Activated CD4-positive, alpha-beta T cell treated with anti-CD3 and anti-CD28 coated beads, Interleukin-2, amount 10 ng/mL, durations not matched to agents 7 days and 5 days (primary cell): Measurements from ENCODE around the gene RND1. TPM values are rescaled to one million over a fixed set of nuclear protein-coding genes. Genes with fewer than 3 reads are reported as not detected.
"Not testable (repeated sequence)": the region's sequence is repeated elsewhere in the genome, so short reads cannot be mapped to it uniquely, and the experiment has no call there.

Source experiments
- CTCF ChIA-PET: fragments of 350-600 bp; sonication (Branson Sonifier 250); formaldehyde crosslinking; loops from one replicate; lab custom pipeline; 2021; ENCODE audit warnings: antibody characterized with exemption; lab: Charles Lee
- POLR2A ChIA-PET: fragments of 350-600 bp; sonication (Branson Sonifier 250); formaldehyde crosslinking; loops from one replicate; lab custom pipeline; 2021; ENCODE audit warnings: antibody characterized with exemption; lab: Charles Lee
- DNase-seq: peaks from one replicate; pipeline ENCODE4 v3.0.0-alpha.2; 2020
- H3K27ac Mint-ChIP-seq: one replicate; pipeline ENCODE4 v1.8.0; 2021; ENCODE audit warnings: mild to moderate bottlenecking, moderate library complexity, mixed read lengths
- H3K27me3 Mint-ChIP-seq: one replicate; pipeline ENCODE4 v1.8.0; 2021; ENCODE audit warnings: mixed read lengths
- H3K36me3 Mint-ChIP-seq: one replicate; pipeline ENCODE4 v1.8.0; 2021; ENCODE audit warnings: low read depth, mixed read lengths
- H3K4me1 Mint-ChIP-seq: one replicate; pipeline ENCODE4 v1.8.0; 2021; ENCODE audit warnings: mixed read lengths
- H3K4me3 Mint-ChIP-seq: one replicate; pipeline ENCODE4 v1.8.0; 2021; ENCODE audit warnings: mild to moderate bottlenecking, moderate library complexity, mixed read lengths
- H3K9me3 Mint-ChIP-seq: one replicate; pipeline ENCODE4 v1.8.0; 2021; ENCODE audit warnings: mixed read lengths
- total RNA-seq, 2 experiments: library from RNA; stranded (reverse); gene quantifications; one replicate each; pipeline ENCODE4 v1.2.3, GENCODE V29; 2021

RND1 gene
- 1 to 10 TPM; 1.1 to 1.2 TPM for total RNA-seq

DNA sequence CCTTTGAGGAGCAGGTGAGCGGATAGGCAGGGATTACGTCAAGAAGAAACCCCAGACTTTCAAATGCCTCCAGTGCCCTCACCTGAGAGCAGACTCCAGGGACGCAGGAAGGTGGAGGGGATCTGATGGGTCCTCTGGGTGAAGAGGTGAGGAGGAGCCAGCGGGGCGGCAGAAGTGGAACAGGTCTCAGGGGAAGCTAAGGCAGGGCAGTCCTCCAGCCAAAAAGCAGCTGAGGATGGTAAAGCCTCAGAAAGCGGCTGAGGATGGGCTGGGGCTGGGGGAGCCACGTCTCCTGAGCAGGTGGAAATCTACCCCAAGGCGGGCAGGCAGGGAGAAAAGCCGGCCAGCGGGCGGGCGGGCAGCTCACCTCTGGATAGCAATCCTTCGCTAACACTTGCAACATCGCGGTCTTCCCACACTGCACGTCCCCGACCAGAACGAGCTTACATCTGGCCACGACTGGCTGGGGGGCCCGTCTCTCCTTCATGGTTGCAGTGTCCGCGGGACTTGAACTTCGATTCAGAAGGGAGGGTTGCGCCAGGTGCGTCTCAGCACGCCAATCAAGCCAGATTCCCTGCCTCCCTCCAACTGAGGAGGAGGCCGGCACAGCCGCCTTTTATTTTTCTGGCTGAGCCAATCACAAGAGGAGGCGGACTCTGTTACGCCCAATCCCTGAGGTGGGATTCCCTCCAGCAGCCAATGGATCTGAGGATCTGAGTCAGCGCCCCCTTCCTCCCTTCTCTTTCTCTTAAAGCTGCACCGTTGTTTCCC is at the start of gene RND1:
Gene RND1 (minus strand): TSS at position 590 of the 771 bp plus-strand sequence. CDS start 103 bp downstream, at position 487.
- CTCF ChIA-PET, result interaction anchor here (0.7 to 8.3 kb wide), 10 partner anchors 9 to 131 kb away, joined by 3 to 63 read pairs (median 4); partner anchors contain the start of gene DDX23
- Mint-ChIP-seq H3K27ac (peak within 1 kb of the TSS; percentile 89), H3K9me3 (no peaks in the 10 kb centered on the region), H3K27me3 (peaks cover 27% of the 10 kb centered on the region), H3K36me3 (no peaks in the 10 kb centered on the region), H3K4me3 (peak within 1 kb of the TSS; percentile 86), H3K4me1 (peaks cover 25% of the 10 kb centered on the region)
- peak; percentile 88 for DNase-seq
- POLR2A ChIA-PET, result interaction anchor here (0.6 to 1.4 kb wide), 2 partner anchors 13 to 195 kb away, joined by 3 to 5 read pairs; partner anchors contain the start of genes DDX23 and KMT2D

DNA sequence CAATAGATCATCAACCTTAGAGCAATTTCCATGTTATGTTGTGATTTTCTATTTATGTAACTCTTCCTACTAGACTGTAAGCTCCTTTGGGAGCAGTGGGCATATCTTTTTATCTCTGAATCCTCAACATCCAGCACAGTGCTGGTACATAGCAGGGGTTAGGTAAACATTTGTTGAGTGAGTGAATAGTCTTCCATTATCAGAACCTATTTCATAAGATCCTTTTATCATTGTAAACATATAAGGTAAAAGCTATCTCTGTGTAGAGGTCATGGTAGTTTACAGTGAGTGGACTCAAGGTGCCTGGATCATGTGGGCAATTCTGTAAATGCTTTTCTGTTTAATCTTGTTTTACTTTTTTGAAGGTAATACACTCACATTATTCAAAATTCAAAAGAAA is 44.5 kb upstream of the RND1 start:
- Mint-ChIP-seq H3K4me3 (no peak overlapping the region), H3K4me1 (no peaks in the 10 kb centered on the region), H3K36me3 (no peaks in the 10 kb centered on the region), H3K27ac (no peak overlapping the region), H3K27me3 (peaks cover 7% of the 10 kb centered on the region), H3K9me3 (no peaks in the 10 kb centered on the region)
- POLR2A ChIA-PET, result no interaction called here
- no peak for DNase-seq
- CTCF ChIA-PET, result interaction anchor here (1.1 to 3.1 kb wide), 5 partner anchors 8 to 68 kb away, joined by 3 to 8 read pairs (median 4); partner anchors contain the start of gene WNT1

DNA sequence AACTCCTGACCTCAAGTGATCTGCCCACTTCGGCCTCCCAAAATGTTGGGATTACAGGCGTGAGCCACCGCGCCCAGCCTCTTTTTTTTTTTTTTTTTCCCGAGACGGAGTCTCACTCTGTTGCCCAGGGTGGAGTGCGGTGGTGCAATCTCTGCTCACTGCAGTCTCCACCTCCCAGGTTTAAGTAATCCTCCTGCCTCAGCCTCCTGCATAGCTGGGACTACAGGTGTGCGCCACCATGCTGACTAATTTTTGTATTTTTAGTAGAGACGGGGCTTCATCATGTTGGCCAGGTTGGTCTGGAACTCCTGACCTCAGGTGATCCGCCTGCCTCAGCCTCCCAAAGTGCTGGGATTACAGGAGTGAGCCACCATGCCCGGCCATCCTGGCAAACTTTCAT is 44.0 kb upstream of the RND1 start:
- POLR2A ChIA-PET, H3K36me3 Mint-ChIP-seq, H3K4me1 Mint-ChIP-seq, H3K27ac Mint-ChIP-seq, DNase-seq, H3K27me3 Mint-ChIP-seq, H3K9me3 Mint-ChIP-seq, H3K4me3 Mint-ChIP-seq: not testable (repeated sequence)
- CTCF ChIA-PET, result interaction anchor here (3.1 kb wide), 1 partner anchor 19 kb away, joined by 8 read pairs; no protein-coding TSS in a partner anchor

DNA sequence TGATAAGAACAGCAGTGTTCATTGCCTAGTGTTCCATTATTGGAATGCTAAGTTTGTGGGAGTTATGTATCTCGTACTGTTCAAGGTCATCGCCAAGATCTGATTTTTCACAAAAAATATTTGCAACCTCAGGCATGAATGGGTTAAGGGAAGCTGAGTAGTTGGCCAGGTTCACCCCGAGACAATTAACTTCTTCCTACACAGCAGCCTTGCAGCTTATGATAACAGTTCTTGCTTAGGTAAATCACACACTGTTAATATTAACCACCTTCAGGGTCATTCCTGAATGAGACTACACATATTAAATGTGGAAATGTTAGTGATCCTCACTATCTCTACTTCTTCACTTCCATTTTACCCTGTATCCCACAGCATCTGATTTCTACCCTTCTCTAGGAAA is 41.6 kb upstream of the RND1 start:
- Mint-ChIP-seq H3K36me3 (no peaks in the 10 kb centered on the region), H3K4me1 (peaks cover 12% of the 10 kb centered on the region), H3K4me3 (no peak overlapping the region), H3K27me3 (peaks cover 9% of the 10 kb centered on the region), H3K27ac (no peak overlapping the region), H3K9me3 (no peaks in the 10 kb centered on the region)
- CTCF ChIA-PET, result interaction anchor here (0.5 to 1.2 kb wide), 2 partner anchors 29 to 87 kb away, joined by 3 to 4 read pairs; no protein-coding TSS in a partner anchor
- DNase-seq, result no peak
- POLR2A ChIA-PET, result no interaction called here

DNA sequence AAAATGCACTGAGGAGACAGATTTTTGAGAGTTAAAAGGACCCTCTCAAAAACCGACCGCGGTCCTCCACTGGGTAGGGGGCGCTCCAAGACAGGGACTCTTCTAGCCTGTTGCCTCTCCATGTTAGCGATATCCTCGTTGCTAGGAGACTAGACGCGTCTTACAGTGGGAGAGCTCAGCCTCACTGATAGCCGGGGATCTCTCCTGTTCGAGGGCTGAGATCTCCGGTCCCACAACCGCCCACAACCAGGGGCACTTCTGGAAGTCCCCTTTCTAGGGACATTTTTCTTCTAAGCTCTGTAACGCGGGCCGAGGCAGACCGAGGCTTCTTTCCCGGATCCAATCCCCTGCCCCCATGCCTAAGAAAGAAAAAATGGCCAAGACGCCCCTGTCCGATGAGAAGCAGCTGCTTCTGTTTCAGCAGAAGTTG is 38.3 kb upstream of the RND1 start:
- ChIA-PET POLR2A (no interaction called here), CTCF (interaction anchor here (0.6 to 2.5 kb wide), 12 partner anchors 9 to 74 kb away, joined by 3 to 18 read pairs (median 3); partner anchors contain the start of genes DDX23, FKBP11 and WNT1)

DNA sequence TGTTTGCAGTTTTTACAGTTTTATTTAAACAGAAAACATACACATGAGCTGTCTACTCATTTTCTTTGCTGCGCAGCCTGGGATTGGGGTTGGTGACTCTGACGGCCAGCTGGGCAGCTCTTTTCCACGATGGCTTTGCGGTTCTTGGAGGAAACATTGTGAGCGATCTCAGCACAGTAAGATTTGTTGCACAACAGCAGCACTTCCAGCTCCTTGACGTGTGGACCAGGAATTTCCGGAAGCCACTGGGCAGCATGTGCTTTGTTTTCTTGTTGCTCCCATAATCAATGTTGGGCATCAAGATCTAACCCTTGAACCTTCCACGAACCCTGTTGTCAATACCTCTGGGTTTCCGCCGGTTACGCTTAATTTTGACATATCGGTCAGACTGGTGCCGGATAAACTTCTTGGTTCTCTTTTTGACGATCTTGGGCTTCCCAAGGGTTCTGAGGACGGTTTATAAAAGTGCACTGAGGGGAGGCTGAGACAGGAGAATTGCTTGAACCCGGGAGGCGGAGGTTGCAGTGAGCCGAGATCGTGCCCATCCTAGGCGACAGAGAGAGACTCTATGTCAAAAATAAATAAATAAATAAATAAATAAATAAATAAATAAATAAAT is 37.8 kb upstream of the RND1 start:
- Mint-ChIP-seq H3K4me1 (peaks cover 12% of the 10 kb centered on the region), H3K9me3 (no peaks in the 10 kb centered on the region), H3K4me3 (peak overlapping the region; percentile 51), H3K36me3 (no peaks in the 10 kb centered on the region), H3K27ac (no peak overlapping the region), H3K27me3 (peaks cover 12% of the 10 kb centered on the region)
- no peak for DNase-seq
- POLR2A ChIA-PET, result interaction anchor here (0.7 kb wide), 1 partner anchor 56 kb away, joined by 3 read pairs; no protein-coding TSS in a partner anchor
- CTCF ChIA-PET, result interaction anchor here (0.6 to 4.1 kb wide), 14 partner anchors 10 to 88 kb away, joined by 3 to 24 read pairs (median 4); partner anchors contain the start of genes DDX23 and FKBP11

More for the DNA sequence above, 38.3 kb upstream of the RND1 start:
- Mint-ChIP-seq H3K9me3 (no peaks in the 10 kb centered on the region), H3K4me3 (peak overlapping the region; percentile 70), H3K27ac (no peak overlapping the region), H3K4me1 (peaks cover 12% of the 10 kb centered on the region), H3K36me3 (no peaks in the 10 kb centered on the region), H3K27me3 (peaks cover 9% of the 10 kb centered on the region)
- DNase-seq, result peak; percentile 91

DNA sequence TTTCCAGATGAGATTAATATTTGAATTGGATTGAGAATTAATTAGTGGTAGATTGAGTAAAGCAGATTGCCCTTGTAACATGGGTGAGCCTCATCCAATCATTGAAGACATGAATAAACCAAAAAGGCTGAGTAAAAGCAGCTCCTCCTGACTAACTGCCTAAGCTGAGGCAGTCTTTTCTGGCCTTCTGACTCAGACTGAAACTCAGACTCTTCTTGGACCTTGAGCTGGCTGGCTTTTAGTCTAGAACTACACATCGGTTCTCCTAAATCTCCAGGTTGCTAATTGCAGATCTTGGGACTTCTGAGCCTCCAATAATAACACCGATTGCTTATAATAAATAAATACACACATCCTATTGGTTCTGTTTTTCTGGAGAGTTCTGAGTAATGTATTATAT is 35.6 kb upstream of the RND1 start:
- Mint-ChIP-seq H3K9me3 (no peaks in the 10 kb centered on the region), H3K27ac (no peak overlapping the region), H3K36me3 (no peaks in the 10 kb centered on the region), H3K4me3 (no peak overlapping the region), H3K27me3 (peaks cover 13% of the 10 kb centered on the region), H3K4me1 (peaks cover 12% of the 10 kb centered on the region)
- CTCF ChIA-PET, result interaction anchor here (1.3 to 4.1 kb wide), 4 partner anchors 11 to 92 kb away, joined by 3 to 24 read pairs (median 5); no protein-coding TSS in a partner anchor
- DNase-seq, result no peak
- POLR2A ChIA-PET, result no interaction called here

DNA sequence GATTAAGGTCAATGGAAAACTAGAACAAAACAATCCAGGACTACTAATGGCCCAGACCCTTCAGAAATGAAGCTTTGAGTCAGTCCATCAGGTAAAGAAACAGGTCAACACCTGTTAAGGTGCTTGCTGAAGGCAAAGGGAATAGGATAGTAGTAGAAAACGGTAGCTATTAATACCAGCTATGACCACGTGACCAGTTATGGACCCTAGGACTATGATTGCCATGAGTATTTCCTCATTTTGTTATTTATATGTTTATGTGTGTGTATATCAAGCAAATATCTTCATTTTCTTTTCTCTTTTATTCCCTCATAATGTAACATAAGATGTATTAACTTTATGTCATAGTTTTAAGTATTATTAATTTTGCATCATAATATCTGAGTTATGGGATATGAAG is 34.0 kb upstream of the RND1 start:
- no peaks in the 10 kb centered on the region for H3K36me3 Mint-ChIP-seq
- no peak overlapping the region for H3K27ac Mint-ChIP-seq
- H3K27me3 Mint-ChIP-seq, result peaks cover 8% of the 10 kb centered on the region
- POLR2A ChIA-PET, result no interaction called here
- CTCF ChIA-PET, result interaction anchor here (0.5 to 4.1 kb wide), 6 partner anchors 9 to 1615 kb away, joined by 3 to 24 read pairs (median 4); partner anchors contain the start of gene RND1
- no peak overlapping the region for H3K4me3 Mint-ChIP-seq
- no peaks in the 10 kb centered on the region for H3K9me3 Mint-ChIP-seq
- peaks cover 11% of the 10 kb centered on the region for H3K4me1 Mint-ChIP-seq
- no peak for DNase-seq

DNA sequence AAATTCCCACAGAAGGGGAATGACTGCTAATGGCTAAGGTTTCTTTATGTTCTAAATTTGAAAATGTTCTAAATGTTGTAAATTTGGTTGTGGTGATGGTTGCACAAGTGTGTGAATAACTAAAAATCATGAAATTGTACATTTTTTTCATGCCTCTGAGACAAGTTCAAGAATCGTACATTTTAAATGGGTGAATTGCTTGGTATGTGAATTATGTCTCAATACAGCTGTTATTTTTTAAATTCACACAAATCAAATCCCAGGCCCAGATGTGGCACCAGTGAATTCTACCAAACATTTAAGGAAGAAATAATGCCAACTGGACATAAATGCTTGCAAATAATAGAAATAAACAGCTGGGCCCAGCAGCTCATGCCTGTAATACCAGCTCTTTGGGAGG is 28.6 kb upstream of the RND1 start:
- Mint-ChIP-seq H3K4me3 (no peak overlapping the region), H3K4me1 (peaks cover 9% of the 10 kb centered on the region), H3K36me3 (no peaks in the 10 kb centered on the region), H3K9me3 (no peaks in the 10 kb centered on the region), H3K27ac (no peak overlapping the region), H3K27me3 (peaks cover 25% of the 10 kb centered on the region)
- ChIA-PET POLR2A (no interaction called here), CTCF (interaction anchor here (0.6 to 1.3 kb wide), 4 partner anchors 25 to 94 kb away, joined by 3 read pairs; no protein-coding TSS in a partner anchor)
- DNase-seq, result no peak

DNA sequence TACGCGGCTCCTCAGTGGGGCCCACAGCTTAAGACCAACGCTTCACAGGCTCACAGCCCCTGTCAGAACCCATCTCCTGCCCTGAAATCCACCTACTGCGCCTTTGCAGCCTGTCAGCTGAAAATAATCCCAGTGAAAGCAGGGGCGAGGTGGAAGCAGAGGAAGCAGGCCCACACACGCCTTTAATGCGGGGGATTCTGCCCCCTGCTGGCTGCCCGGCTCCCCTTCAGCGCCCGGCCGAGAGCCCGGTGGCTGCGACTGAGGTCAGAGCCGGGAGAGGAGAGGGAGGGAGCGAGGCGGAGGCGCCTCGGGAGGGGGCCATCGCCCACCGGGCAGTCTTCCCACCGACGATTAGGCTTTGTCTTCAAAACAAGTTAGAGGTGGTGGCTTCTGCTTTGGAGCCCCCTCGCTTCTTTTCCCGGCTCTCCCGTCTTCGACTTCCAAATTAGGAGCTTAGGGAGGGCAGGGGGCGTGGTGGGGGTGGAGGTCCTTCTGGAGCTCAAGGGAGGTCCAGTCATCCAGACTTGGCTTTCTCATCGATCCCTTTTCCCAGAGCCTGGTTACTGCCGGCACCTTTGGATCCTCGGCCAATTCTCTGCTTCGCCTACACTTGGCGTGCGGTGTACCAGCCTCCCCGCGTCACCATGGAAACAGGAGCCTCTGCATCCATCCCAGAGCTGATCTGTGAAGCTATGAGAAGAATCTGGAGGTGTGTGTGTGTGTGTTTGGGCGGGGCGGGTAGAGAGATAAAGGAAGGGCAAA is 25.2 kb upstream of the RND1 start:
- Mint-ChIP-seq H3K4me1 (peaks cover 9% of the 10 kb centered on the region), H3K27ac (no peak overlapping the region), H3K27me3 (peaks cover 20% of the 10 kb centered on the region), H3K36me3 (no peaks in the 10 kb centered on the region), H3K4me3 (no peak overlapping the region), H3K9me3 (no peaks in the 10 kb centered on the region)
- ChIA-PET CTCF (interaction anchor here (0.6 to 5.1 kb wide), 20 partner anchors 11 to 138 kb away, joined by 3 to 53 read pairs (median 4); partner anchors contain the start of genes DDX23, RND1 and WNT1), POLR2A (no interaction called here)
- DNase-seq, result peak; percentile 72

DNA sequence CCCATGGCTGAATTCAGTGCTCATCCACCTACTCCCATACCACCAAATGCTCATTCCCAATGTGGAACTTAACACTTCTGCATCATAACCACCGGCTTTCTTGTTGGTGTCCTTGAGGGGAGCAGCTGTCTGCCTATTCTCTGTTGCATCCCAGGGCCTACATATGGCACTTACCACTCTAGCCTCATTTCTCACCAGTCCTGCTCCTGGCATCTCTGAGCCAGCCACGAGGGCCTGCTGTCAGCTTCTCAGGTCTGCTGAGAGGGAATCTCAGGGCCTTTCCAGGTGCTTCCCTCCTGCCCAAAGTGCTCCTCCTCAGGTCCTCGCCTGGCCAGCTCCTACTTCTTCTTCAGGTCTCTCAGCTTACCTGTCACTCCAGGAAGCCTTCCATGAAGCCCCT is 24.0 kb upstream of the RND1 start:
- H3K27ac Mint-ChIP-seq, result no peak overlapping the region
- H3K27me3 Mint-ChIP-seq, result peaks cover 22% of the 10 kb centered on the region
- H3K4me1 Mint-ChIP-seq, result peaks cover 9% of the 10 kb centered on the region
- no peaks in the 10 kb centered on the region for H3K36me3 Mint-ChIP-seq
- no peaks in the 10 kb centered on the region for H3K9me3 Mint-ChIP-seq
- no peak for DNase-seq
- CTCF ChIA-PET, result interaction anchor here (0.5 to 5.1 kb wide), 14 partner anchors 10 to 137 kb away, joined by 3 to 53 read pairs (median 4); partner anchors contain the start of genes DDX23, FKBP11 and WNT1
- H3K4me3 Mint-ChIP-seq, result no peak overlapping the region
- POLR2A ChIA-PET, result no interaction called here
